HG03457 (cell line): ENCODE results near the gene IDH3B.
"Not testable (repeated sequence)": the region's sequence is repeated elsewhere in the genome, so short reads cannot be mapped to it uniquely, and the experiment has no call there.

Source experiments
- ATAC-seq: cut with Tn5 transposase; IDR thresholded peaks from one replicate; pipeline ENCODE4 v1.9.1; 2021; ENCODE audit warnings: moderate number of reproducible peaks; ENCODE audit not compliant: unreplicated experiment

IDH3B gene

DNA sequence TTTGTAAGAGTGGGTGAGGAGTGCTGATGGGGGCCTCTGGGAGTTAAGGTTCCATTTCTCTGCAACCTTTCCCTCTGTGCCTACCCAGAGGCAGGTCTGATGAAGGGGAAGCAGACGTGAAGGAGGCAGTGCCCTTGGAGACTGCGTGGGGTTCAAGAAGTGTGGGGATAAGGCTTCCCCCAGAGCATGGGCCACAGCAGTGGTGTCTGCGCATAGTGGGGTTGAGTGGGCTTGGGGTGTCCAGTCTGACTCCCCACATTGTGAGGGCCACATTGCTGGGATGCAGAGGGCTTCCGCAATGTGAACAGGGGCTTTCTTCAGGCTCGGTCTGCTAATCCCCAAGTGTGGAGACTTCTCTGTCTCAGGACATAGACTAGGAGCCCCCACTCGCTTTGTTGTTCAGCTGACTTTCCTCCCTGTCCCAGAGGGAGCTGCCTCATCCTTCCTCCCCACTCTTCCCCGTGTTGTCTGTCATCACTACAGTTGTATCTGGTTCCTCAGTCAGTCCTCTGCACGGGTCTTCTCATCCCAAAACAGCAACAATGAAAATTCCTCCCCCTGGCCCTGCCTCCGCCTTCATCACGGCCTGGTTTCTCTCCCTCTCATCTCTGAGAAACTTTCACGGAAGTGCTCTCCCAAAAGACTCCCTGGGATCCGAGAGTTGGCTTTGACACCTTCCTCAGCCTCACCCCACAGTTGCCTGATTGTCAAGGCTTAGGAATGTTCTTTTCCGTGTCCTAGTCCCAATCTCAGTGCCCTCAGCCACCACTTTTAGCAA lies 31.4 kb upstream of the IDH3B start:
- ATAC-seq, result no peak

DNA sequence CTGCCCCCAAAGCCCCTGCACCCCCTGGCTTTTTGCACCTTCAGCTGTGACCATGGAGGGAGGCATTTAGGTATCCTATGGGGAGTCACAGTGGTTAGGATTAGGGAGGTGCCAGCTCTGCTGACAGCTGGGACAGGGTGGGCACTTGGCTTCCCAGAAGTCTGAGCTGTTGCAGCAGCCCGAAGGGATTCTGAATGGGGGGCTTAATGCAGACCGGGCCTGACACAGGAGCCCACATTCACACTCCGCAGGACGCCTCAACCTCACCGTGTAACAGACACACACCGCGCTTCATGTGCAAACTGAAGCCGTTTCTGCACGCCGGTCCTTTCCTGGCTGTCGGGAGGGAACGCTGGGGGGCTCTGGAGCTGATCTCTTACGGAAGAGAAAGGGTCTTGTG lies 30.5 kb upstream of the IDH3B start:
- no peak for ATAC-seq

DNA sequence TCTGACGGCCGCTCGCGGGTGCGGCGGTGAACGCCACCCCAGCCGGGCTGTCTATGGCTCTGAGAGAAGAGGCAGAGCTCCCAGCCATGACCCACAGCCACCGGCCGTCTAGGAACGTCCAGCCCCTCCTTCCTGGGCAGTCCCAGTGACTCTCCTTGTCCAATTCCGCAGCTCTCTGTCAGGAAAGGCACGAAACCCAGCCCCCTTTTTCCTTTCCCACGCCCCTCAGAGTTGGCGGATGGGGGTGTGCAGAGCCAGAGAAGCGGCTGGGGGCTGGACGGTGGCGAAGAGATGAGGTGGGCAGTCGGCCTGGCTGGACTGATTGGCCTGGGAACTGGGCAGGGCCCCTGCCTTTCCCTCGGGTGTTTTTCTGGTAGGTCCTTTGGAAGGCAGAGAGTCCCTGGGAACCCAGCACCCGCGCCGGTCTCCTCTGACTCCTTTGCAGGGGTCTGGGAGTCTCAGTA lies 30.0 kb upstream of the IDH3B start:
- ATAC-seq, result no peak

DNA sequence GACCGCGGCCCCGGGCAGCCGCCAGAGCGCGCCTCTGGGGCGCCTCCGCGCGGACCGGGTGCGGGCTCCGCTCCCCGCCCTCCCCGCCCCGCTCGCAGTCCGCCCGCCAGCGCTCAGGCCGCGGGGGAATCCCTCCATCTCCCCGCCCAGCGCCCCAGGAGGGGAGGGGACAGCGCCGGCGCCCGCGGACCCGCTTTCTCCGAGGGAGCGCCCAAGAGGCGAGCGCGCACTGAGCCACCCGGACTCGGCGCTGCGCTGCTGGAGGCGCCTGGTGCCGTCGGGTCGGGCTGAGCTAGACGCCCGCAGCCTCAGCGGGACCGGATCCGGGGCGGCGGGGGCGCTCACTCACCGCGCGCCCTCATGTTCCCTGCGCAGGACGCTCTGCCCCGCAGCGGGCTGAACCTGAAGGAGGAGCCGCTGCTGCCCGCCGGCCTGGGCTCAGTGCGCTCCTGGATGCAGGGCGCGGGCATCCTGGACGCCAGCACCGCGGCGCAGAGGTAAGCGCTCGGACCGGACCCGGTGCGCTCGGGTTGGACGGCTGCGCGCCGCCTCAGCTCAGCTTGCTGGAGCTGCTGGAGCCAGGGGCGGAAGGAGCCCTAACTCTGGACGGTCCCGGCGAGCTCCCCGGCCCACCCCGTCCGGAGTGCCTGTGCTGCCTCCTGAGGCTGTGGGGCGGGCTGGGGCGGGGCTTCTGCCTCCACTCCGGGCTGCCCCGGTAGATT lies 29.4 kb upstream of the IDH3B start:
- ATAC-seq, result no peak

DNA sequence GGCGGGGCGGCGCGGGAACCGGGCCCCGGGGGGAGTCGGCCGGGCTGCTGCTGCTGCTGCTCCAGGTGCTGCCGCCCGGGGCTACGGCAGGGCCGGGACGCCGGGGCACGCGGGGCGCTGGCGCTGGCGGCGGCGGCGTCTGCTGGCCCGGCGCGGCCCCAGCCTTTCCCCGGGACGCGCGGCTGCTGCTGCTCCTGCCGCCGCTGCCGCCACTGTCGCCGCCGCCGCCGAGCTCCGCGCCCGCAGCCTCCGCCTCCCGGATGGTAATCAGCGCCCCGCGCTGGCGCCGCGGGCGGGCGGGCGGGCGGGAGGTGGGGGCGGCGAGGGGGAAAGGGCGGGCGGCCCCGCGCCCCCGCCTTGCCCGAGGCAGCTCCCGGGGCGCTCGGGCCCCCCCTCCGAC lies 28.9 kb upstream of the IDH3B start:
- no peak for ATAC-seq

DNA sequence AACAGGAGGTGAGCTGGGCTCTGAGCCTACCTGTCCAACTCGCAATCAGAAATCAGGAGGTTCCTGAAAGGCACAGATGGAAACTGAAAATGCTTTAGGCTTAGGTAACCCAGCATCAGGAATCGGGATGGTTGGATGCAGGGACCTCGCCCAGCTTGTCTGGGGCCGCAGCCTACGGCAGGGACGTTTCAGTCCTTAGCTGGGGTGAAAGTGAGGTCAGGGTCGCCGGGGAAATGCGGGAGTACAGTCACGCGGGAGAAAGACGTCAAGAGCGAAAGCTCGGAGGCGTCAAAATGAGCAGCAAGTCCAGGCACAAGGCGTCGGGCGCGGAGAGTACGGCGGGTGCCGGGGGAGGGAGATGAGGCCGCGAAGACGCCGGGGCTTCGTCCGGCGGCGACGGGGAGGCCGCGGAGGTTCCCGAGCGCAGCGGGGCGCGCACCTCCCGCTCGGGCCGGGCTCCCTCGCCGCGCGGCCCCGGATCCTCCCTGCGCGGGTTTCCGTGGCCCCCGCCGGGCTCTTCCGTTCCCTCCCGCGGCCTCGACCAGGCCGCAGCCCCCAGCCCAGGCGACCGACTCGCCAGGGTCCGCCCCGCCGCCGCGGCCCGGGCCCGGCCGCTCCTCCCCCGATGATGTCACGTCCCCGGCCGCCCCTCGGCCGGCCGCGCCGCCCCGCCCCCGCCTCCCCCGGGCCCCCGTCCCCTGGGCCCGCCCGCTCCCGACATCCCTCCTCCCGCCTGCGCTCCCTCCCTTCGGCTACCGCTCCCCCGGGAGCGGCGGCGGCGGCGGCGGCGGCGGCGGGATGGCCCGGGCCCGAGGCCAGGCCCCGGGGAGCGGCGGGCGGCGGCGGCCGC lies 28.2 kb upstream of the IDH3B start, which contains the start of gene EBF4:
Gene EBF4, plus strand, starts transcription at position 745 of the 850 bp plus-strand sequence. CDS start 866 bp downstream, outside the sequence.
- ATAC-seq, result no peak

DNA sequence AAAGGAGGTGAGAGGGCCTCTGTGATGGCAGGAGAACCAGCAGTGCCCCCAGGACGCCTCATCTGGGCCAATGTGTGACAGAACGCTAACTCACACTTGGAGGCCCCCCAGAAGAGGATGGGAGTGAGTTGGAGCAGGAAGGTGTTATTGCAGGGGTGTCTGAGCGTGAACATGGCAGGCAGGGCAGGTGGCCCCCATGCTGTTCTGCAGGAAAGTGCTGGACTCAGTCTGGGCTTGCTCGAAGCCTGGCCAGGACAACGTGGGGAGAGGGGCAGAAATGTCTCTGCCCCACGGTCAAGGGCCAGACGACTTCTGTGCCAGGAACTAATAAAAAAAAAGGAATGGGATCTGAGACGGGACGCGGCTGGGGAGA lies 27.6 kb upstream of the IDH3B start:
- no peak for ATAC-seq

DNA sequence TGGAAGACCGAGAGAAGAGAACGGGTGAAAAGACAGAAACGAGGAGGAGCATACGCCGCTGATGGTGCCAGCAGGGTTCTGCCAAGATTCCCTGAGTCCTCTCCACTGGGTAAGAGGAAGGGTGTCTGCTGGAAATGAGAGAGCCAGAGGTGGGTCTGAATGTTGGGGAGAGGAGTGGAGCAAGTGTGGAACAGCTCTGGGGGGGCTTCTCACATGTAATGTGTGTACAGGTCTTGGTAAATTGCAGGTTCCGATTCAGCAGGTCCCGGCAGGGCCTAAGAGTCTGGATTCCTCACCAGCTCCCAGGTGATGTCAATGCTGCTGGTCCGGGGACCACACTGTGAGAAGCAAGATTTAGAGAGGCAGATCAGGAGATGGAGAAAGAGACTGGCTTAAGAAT lies 27.1 kb upstream of the IDH3B start:
- no peak for ATAC-seq

DNA sequence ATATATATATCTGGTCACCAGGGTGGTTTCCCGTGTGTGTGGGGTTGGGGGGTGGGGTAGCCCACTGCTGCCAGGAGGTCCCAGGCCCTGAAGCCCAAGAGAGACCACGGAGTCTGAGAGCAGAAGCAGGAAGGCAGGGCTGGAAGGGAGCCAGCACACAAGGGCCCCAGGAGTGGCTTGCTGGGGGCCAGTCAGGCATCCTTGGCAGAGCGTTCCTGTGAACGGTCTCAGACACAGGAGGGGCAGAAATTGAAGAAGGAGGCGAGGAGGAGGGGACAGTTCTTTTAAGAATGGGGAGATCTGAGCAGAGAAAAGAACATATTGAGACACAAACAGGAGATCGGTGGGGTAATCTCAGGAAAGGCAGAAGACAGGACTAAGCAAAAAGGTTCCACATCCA lies 26.7 kb upstream of the IDH3B start:
- no peak for ATAC-seq

DNA sequence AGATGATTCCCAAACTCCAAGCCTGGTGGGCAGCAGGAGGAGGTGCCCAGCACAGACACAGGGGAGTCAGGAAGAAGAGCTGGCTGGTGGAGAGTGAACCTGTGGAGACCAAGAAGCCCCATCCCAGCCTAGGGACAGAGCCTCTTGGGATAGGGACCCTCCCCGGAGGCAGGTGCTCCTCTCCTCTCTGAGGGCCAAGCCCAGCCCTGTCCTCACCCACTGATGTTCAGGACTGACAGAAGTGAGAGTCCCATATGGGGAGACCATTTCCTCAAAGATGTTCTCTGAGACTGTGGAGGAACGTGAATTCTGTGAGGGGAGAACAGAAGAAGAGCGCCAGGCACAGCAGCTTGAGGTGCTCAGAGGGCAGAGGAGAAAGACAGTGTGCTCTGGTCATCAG lies 26.2 kb upstream of the IDH3B start:
- ATAC-seq, result no peak

DNA sequence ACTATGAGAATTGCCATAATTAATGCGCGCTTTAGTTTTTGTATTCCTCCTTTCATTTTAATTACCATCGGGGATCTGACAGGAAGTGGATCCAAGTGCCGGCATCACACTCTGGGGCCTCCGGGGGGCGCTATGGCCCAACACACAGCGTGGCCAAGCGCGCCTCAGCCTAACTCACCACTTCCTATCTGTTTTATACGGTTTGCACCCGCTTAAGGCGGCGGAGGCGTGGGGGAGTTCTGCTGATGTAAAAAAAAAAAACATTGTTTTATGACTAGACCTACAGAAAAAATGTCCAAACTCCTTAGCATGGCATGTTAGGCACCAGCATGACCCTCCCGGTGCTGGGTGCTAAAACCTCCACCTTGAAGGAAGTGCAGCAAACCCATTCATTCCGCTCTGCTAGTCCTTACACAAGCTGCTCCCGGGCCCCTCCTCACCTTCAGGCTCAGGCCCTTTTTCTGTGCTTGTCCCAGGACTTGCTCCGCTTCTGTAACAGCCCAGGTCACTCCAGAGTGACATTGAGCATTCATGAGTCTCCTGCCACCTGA lies 24.1 kb upstream of the IDH3B start:
- no peak for ATAC-seq

DNA sequence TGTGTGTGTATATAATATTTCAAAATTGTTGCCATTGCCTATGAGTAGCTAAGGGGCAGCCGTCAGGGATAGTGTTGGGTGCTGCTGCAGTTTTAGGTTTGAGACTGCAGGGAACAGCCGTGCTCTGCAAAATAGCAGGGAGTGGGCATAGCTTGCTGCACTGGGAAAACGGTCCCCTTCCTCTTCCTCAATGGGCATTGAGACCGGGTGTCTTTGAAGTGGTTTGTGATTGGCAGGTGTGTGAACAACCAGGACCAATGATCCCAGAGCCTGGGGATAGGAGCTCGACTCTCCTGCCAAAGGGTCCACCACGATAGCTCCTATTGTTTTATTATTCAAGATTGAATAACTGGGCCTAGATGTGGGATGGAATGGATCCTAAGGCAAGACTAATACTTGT lies 23.5 kb upstream of the IDH3B start:
- ATAC-seq, result no peak

DNA sequence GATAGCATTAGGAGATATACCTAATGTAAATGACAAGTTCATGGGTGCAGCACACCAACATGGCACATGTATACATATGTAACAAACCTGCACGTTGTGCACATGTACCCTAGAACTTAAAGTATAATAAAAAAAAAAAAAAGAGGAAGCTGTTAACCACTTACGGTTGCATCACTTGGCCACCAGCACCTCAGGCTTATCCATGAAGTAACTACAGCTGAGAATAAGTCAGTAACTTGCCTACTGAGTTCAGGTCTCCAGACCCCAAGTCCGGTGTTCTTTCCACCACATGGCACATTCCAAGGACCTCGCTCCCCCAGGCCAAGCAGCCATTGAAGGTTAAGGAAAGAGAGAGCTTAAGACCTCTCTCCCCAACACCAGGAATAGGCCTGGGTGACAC lies 20.8 kb upstream of the IDH3B start:
- ATAC-seq, result not testable (repeated sequence)

DNA sequence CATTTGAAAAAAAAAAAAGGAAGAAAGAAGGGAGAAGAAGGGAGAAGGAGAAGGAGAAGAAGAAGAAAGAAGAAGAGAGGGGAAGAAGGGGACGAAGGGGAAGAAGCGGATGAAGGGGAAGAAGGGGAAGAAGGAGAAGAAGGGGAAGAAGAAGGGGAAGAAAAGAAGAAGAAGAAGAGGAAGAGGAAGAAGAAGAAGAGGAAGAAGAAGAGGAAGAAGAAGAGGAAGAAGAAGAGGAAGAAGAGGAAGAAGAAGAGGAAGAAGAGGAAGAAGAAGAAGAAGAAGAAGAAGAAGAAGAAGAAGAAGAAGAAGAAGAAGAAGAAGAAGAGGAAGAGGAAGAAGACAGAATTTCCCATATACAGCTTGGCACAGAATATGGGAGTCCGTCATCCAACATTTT lies 18.0 kb upstream of the IDH3B start:
- ATAC-seq, result not testable (repeated sequence)

DNA sequence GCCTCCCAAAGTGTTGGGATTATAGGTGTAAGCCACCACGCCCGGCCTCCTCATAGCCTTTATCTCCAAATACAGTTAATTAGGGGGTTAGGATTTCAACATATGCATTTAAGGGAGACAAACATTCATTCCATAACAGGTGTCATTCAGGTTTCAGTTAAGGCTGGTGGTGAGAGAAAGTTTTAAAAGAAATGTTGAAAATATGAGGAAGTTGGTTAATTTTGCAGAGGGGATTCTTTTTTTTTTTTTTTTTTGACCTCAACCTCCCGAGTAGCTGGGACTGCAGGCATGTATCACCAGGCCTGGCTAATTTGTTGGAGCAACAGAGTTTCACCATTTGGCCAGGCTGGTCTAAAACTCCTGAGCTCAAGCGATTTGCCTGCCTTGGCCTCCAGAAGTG lies 16.0 kb upstream of the IDH3B start:
- ATAC-seq, result no peak

DNA sequence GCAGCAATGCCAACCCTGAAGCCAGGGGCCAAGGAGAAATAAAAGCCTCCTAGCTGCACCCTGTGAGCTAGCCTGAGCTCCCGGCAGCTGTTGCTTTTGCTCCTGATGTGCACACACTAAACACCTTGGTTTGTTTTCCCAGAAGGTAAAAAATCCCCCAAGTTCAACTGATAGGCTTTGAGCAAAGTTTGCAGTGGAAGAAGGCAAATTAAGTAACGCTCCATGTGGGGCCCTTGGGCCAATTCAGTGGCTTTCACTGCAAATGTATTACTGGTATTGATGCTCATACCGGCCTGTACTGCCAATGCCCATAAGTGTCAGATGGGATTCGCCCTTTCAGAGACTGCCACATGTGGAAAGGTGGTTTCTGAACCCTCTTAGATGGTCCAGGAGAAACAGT lies 9.4 kb upstream of the IDH3B start:
- no peak for ATAC-seq

DNA sequence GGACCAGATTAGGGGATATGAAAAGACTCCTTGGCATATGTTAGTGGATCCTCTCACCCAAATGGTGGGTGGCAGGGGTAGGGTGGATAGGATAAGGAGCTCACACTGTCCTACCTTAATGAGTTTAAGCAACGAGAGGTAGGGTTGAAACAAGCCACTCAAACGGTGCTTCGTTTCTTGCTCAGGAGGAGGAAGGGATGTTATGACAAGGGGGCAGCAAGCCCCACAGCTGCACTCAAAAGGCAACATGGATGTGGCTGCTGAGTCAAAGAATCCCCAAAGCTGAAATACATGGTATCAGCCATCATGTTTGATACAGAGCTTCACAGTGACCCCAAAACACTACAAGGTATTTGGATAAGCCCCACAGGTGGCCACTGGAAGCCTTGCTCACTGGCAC lies 8.4 kb upstream of the IDH3B start:
- ATAC-seq, result no peak

DNA sequence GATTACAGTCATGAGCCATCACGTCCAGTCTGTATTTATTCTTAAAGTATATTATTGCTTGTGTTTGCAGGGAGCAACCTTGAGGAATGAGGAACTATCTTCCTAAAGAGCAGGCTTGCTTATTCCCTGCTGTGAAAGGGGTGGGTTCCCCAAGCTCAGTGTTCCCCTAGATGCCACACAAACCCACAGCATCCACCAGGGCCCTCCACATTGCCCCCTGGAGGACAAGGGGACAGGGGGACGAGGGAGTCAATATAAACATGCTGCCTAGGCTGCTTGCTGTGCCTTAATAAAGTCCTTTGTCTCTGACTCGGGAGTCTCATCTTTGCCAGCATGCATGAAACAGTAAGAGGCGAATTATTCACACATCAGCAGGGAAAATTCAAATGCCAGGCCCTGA lies 8.0 kb upstream of the IDH3B start:
- no peak for ATAC-seq

DNA sequence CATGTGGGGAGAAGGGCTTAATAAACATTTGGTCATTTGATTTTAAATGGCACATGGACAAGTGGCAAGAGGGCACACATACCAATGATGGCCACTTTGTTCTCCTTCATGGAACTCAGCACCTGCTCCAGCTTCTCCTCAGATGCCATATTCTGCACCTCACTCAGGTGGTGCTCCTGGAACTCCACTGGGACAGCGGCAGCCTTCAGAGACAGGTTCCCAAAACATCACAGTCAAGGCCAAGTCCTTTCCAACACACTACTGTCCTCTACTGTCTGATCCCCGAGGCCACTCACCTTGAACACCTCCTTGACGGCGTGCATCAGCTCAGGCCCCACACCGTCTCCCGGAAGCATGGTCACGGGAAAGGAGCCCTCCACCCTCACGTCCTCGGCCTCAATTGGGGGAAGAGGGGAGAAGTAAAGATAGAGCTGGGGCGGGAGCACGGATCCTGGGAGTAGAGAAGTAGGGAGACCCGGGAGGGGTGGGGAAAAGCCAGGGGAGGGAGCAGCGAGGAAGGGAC lies 591 bp downstream of the IDH3B start:
- no peak for ATAC-seq

DNA sequence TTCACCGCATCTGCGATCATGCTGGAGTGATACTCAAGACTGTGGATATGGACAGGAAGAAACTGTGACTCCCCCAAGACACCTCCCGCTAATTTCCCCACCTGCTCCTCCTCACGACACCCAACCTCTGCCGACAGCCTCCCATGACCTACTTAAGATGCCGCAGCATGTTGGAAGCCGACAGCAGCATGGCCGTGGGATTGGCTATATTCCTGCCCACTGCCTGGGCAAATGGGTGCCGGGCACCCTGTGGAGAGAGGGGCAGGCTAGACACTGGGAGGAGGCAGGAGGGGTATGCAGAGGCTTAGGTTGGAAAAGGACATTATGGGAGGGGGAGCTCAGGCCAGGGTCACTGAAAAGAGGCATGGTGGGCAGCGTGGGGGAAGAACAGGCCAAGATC lies 4.5 kb downstream of the IDH3B start:
- no peak for ATAC-seq
